ENCODE data around the gene SLC15A4.

Gene SLC15A4

GRCh38 chr12:128815779-128816642 is 7.7 kb downstream of the SLC15A4 start (continued):
- no peak for TF ChIP-seq TCF4 (CRISPR knock-in tag; IDR thresholded peaks at IDR 0.05; ENCODE audit: borderline replicate concordance)
- TF ChIP-seq PPARA (CRISPR knock-in tag; IDR thresholded peaks at IDR 0.05; ENCODE audit: borderline replicate concordance): no peak
- TF ChIP-seq TOX (CRISPR knock-in tag; IDR thresholded peaks at IDR 0.05; ENCODE audit: borderline replicate concordance): no peak
- no peak for TF ChIP-seq TSHZ2 (CRISPR knock-in tag; IDR thresholded peaks at IDR 0.05)
- no peak for TF ChIP-seq ZC3H10 (CRISPR knock-in tag; IDR thresholded peaks at IDR 0.05)

- no peak for TF ChIP-seq ISL1 (CRISPR knock-in tag; IDR thresholded peaks at IDR 0.05)
- no peak for TF ChIP-seq POU6F1 (CRISPR knock-in tag; IDR thresholded peaks at IDR 0.05; ENCODE audit: borderline replicate concordance, low read depth)
- TF ChIP-seq BACH2 (CRISPR knock-in tag; IDR thresholded peaks at IDR 0.05; ENCODE audit: borderline replicate concordance): no peak
- no peak for TF ChIP-seq PPARA (CRISPR knock-in tag; IDR thresholded peaks at IDR 0.05; ENCODE audit: borderline replicate concordance)
- no peak for TF ChIP-seq CSRNP3 (CRISPR knock-in tag; IDR thresholded peaks at IDR 0.05)
- TF ChIP-seq ARNTL (CRISPR knock-in tag; IDR thresholded peaks at IDR 0.05; ENCODE audit: borderline replicate concordance, low read depth): no peak
- ATAC-seq: no peak
These were observed 9.1 kb downstream of the SLC15A4 start for GRCh38 chr12:128814411-128815261.

GRCh38 chr12:128813883-128814282 is 9.9 kb downstream of the SLC15A4 start:
- ATAC-seq: no peak
- no peak for TF ChIP-seq GLIS3 (CRISPR knock-in tag; IDR thresholded peaks at IDR 0.05)
- no peak for TF ChIP-seq PPARA (CRISPR knock-in tag; IDR thresholded peaks at IDR 0.05; ENCODE audit: borderline replicate concordance)
- TF ChIP-seq OSR1 (CRISPR knock-in tag; IDR thresholded peaks at IDR 0.05): no peak
- no peak for TF ChIP-seq CSRNP3 (CRISPR knock-in tag; IDR thresholded peaks at IDR 0.05)
- no peak for TF ChIP-seq ZC3H10 (CRISPR knock-in tag; IDR thresholded peaks at IDR 0.05)
- TF ChIP-seq ESRRG (CRISPR knock-in tag; IDR thresholded peaks at IDR 0.05): no peak
- TF ChIP-seq SNAI2 (CRISPR knock-in tag; IDR thresholded peaks at IDR 0.05): no peak
- TF ChIP-seq ZFP3 (CRISPR knock-in tag; IDR thresholded peaks at IDR 0.05): no peak
- no peak for TF ChIP-seq TSHZ2 (CRISPR knock-in tag; IDR thresholded peaks at IDR 0.05)
- no peak for TF ChIP-seq RARB (CRISPR knock-in tag; IDR thresholded peaks at IDR 0.05)
- no peak for TF ChIP-seq BACH2 (CRISPR knock-in tag; IDR thresholded peaks at IDR 0.05; ENCODE audit: borderline replicate concordance)
- TF ChIP-seq CREB5 (CRISPR knock-in tag; IDR thresholded peaks at IDR 0.05; ENCODE audit: low read depth): no peak
- TF ChIP-seq ZNF8 (CRISPR knock-in tag; IDR thresholded peaks at IDR 0.05): no peak
- no peak for TF ChIP-seq PATZ1 (CRISPR knock-in tag; IDR thresholded peaks at IDR 0.05; ENCODE audit: borderline replicate concordance)

Data from SK-N-SH treated with all-trans-retinoic acid at 6 μM for 48 hours (cell line).